Mesendoderm (in vitro differentiated cells): Measurements from ENCODE around the gene GPR55.

Experiments used
- DNase-seq: peaks from one replicate; pipeline ENCODE4 v3.0.0; 2013
- H2AK5ac ChIP-seq: 2 replicates; pipeline ENCODE4 v1.6.1; 2013; ENCODE audit warnings: low read length, inconsistent platforms
- H2BK120ac ChIP-seq: 2 replicates; pipeline ENCODE4 v1.6.1; 2013; ENCODE audit warnings: low read depth, mild to moderate bottlenecking, low read length, moderate library complexity, mixed read lengths
- H2BK15ac ChIP-seq: replicated peaks from 2 replicates; pipeline ENCODE4 v1.6.1; 2013; ENCODE audit warnings: low read depth, mild to moderate bottlenecking, moderate library complexity
- H2BK5ac ChIP-seq: 2 replicates; pipeline ENCODE4 v1.6.1; 2013; ENCODE audit warnings: low read length, inconsistent platforms
- H3K18ac ChIP-seq: 2 replicates; pipeline ENCODE4 v1.6.1; 2013; ENCODE audit warnings: mild to moderate bottlenecking, low read length, mixed read lengths
- H3K23ac ChIP-seq: one replicate; pipeline ENCODE4 v1.6.1; 2013; ENCODE audit warnings: low read length
- H3K27ac ChIP-seq: 2 replicates; pipeline ENCODE4 v1.5.1; 2013; ENCODE audit warnings: low read depth, mild to moderate bottlenecking, inconsistent platforms, low read length, moderate library complexity
- H3K27me3 ChIP-seq: 2 replicates; pipeline ENCODE4 v1.6.1; 2013; ENCODE audit warnings: low read length, control low read depth, mild to moderate bottlenecking, inconsistent platforms; ENCODE audit not compliant: insufficient read depth, poor library complexity
- H3K36me3 ChIP-seq: 2 replicates; pipeline ENCODE4 v1.6.1; 2013; ENCODE audit warnings: low read length, inconsistent platforms; ENCODE audit not compliant: control insufficient read depth, insufficient read depth
- H3K4ac ChIP-seq: one replicate; pipeline ENCODE4 v1.6.1; 2013; ENCODE audit warnings: low read depth, mild to moderate bottlenecking, low read length, moderate library complexity
- H3K4me1 ChIP-seq: 2 replicates; pipeline ENCODE4 v1.6.1; 2013; ENCODE audit warnings: low read depth, low read length, inconsistent platforms; ENCODE audit not compliant: control insufficient read depth
- H3K4me2 ChIP-seq: 2 replicates; pipeline ENCODE4 v1.6.1; 2013; ENCODE audit warnings: low read length
- H3K4me3 ChIP-seq: 2 replicates; pipeline ENCODE4 v1.5.1; 2013; ENCODE audit warnings: mild to moderate bottlenecking, low read length
- H3K56ac ChIP-seq: one replicate; pipeline ENCODE4 v1.6.1; 2013; ENCODE audit warnings: low read length
- H3K79me1 ChIP-seq: 2 replicates; pipeline ENCODE4 v1.6.1; 2013; ENCODE audit warnings: low read length, inconsistent platforms
- H3K79me2 ChIP-seq: 2 replicates; pipeline ENCODE4 v1.6.1; 2013; ENCODE audit warnings: mild to moderate bottlenecking, low read length; ENCODE audit not compliant: control insufficient read depth, insufficient read depth
- H3K9ac ChIP-seq: 2 replicates; pipeline ENCODE4 v1.6.1; 2013; ENCODE audit warnings: low read length, inconsistent platforms
- H4K5ac ChIP-seq: one replicate; pipeline ENCODE4 v1.6.1; 2013; ENCODE audit warnings: low read length
- H4K8ac ChIP-seq: one replicate; pipeline ENCODE4 v1.6.1; 2013; ENCODE audit warnings: low read depth, mild to moderate bottlenecking, control low read depth, low read length, moderate library complexity
- whole genome bisulfite sequencing: extraction: QIAGEN DNeasy Blood & Tissue Kit; methylation state at CpG from one replicate; pipeline ENCODE4 v1.1.7; 2013; ENCODE audit warnings: low lambda C conversion rate, missing lambda C conversion rate; ENCODE audit not compliant: insufficient coverage; ENCODE audit errors: extremely low coverage; 5-methylcytosine and 5-hydroxymethylcytosine counted together

GPR55 gene

GRCh38 chr2:230877759-230878598, 47.1 kb downstream of the GPR55 start:
- WGBS, result no CpG with 5 or more reads among the region's 20 CpGs
- H2BK5ac ChIP-seq, result no peak overlapping the region
- no peak overlapping the region for H4K8ac ChIP-seq
- peaks cover 19% of the 10 kb centered on the region for H3K79me2 ChIP-seq
- no peak overlapping the region for H3K4ac ChIP-seq
- H3K27me3 ChIP-seq, result no peaks in the 10 kb centered on the region
- H3K4me1 ChIP-seq, result no peaks in the 10 kb centered on the region
- H3K79me1 ChIP-seq, result peaks cover 32% of the 10 kb centered on the region
- H3K9ac ChIP-seq, result no peak overlapping the region
- H3K56ac ChIP-seq, result no peak overlapping the region
- no peak for DNase-seq
- H3K4me2 ChIP-seq, result no peak overlapping the region
- H2AK5ac ChIP-seq, result no peak overlapping the region
- no peak overlapping the region for H4K5ac ChIP-seq
- H2BK15ac ChIP-seq, result no peak overlapping the region
- no peak overlapping the region for H3K4me3 ChIP-seq
- H3K36me3 ChIP-seq, result peaks cover 44% of the 10 kb centered on the region
- H2BK120ac ChIP-seq, result no peak overlapping the region
- H3K18ac ChIP-seq, result no peak overlapping the region
- no peak overlapping the region for H3K27ac ChIP-seq
- no peak overlapping the region for H3K23ac ChIP-seq

DNA sequence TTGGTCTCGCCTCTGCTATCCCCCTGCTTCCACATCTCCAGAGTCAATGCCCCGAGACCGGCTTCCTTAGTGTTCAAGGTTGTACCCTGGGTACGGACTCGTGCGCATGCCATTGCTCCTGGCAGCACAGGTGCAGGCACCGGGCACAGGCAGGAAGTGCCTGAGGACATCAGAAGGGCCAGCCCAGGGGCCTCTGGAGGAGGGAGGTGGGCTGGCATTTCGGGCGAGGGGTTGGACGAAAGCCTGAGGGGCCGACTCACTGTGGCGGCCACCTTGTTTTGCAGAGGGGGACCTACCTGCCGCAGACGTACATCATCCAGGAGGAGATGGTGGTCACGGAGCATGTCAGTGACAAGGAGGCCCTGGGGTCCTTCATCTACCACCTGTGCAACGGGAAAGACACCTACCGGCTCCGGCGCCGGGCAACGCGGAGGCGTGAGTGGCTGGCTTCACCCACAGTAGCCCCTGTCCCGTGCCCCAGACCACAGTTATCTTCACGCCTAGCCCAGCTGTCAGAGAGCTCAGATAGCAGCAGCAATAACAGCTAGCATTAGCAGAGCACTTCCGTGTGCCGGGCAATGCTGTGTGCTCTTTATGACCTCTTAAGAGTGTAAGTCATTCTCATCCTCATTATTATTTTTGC, 47.8 kb downstream of the GPR55 start:
- WGBS, result no CpG with 5 or more reads among the region's 27 CpGs
- no peak overlapping the region for H2BK120ac ChIP-seq
- H3K27ac ChIP-seq, result no peak overlapping the region
- H2BK5ac ChIP-seq, result no peak overlapping the region
- no peak overlapping the region for H3K18ac ChIP-seq
- no peak overlapping the region for H3K4me3 ChIP-seq
- no peak overlapping the region for H4K8ac ChIP-seq
- H3K4me1 ChIP-seq, result no peaks in the 10 kb centered on the region
- peaks cover 36% of the 10 kb centered on the region for H3K79me1 ChIP-seq
- no peak overlapping the region for H4K5ac ChIP-seq
- H2BK15ac ChIP-seq, result no peak overlapping the region
- no peak overlapping the region for H3K23ac ChIP-seq
- DNase-seq, result no peak
- H3K36me3 ChIP-seq, result peaks cover 44% of the 10 kb centered on the region
- H3K4ac ChIP-seq, result no peak overlapping the region
- peaks cover 26% of the 10 kb centered on the region for H3K79me2 ChIP-seq
- H2AK5ac ChIP-seq, result no peak overlapping the region
- no peaks in the 10 kb centered on the region for H3K27me3 ChIP-seq
- no peak overlapping the region for H3K4me2 ChIP-seq
- no peak overlapping the region for H3K9ac ChIP-seq
- peak overlapping the region; percentile 7 for H3K56ac ChIP-seq

- no peak overlapping the region for H3K9ac ChIP-seq
- H3K4me2 ChIP-seq, result no peak overlapping the region
- no peak overlapping the region for H4K5ac ChIP-seq
- no peak overlapping the region for H3K27ac ChIP-seq
- H3K36me3 ChIP-seq, result peaks cover 44% of the 10 kb centered on the region
- H3K4me3 ChIP-seq, result no peak overlapping the region
- H2BK120ac ChIP-seq, result no peak overlapping the region
- no peak overlapping the region for H2BK5ac ChIP-seq
- H3K4ac ChIP-seq, result no peak overlapping the region
- H3K4me1 ChIP-seq, result peaks cover 12% of the 10 kb centered on the region
- peaks cover 40% of the 10 kb centered on the region for H3K79me1 ChIP-seq
- no peak overlapping the region for H4K8ac ChIP-seq
- H3K18ac ChIP-seq, result no peak overlapping the region
- no peak overlapping the region for H2BK15ac ChIP-seq
- H3K27me3 ChIP-seq, result no peaks in the 10 kb centered on the region
- no CpG with 5 or more reads among the region's 34 CpGs for WGBS
- peaks cover 41% of the 10 kb centered on the region for H3K79me2 ChIP-seq
- H3K23ac ChIP-seq, result no peak overlapping the region
- H3K56ac ChIP-seq, result no peak overlapping the region
- no peak for DNase-seq
- no peak overlapping the region for H2AK5ac ChIP-seq
Observed at GRCh38 chr2:230875347-230876315, 49.4 kb downstream of the GPR55 start.

DNA sequence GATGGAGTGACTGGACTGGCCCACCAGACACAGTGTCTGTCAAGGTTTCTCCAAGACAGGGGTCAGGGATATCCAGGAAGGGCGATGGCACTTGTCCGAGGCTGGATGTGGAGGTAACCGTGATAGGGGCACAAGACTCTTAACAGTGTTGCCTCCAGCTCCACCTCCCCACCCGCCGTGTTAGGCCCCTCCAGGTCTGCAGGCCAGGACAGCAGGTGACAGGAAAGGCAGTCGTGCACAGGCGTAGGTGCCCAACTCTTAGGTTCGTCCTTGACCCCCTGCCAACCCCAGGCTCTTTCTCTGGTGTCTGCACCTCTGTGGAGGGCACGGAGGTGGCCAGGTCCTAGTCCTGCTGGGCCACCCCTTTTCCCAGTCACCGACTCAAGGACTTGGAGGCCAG, 50.2 kb downstream of the GPR55 start:
- Histone ChIP-seq H3K4me2 (no peak overlapping the region), H2BK5ac (no peak overlapping the region), H3K4me3 (no peak overlapping the region), H3K23ac (no peak overlapping the region), H4K5ac (no peak overlapping the region), H3K79me2 (peaks cover 48% of the 10 kb centered on the region), H3K18ac (no peak overlapping the region), H3K4me1 (peaks cover 19% of the 10 kb centered on the region), H2AK5ac (no peak overlapping the region), H2BK120ac (no peak overlapping the region), H3K4ac (no peak overlapping the region), H3K56ac (no peak overlapping the region), H3K36me3 (peaks cover 44% of the 10 kb centered on the region), H3K79me1 (peaks cover 44% of the 10 kb centered on the region), H2BK15ac (no peak overlapping the region), H4K8ac (no peak overlapping the region), H3K9ac (no peak overlapping the region), H3K27ac (no peak overlapping the region), H3K27me3 (no peaks in the 10 kb centered on the region)
- no peak for DNase-seq
- WGBS, result no CpG with 5 or more reads among the region's 10 CpGs

DNA sequence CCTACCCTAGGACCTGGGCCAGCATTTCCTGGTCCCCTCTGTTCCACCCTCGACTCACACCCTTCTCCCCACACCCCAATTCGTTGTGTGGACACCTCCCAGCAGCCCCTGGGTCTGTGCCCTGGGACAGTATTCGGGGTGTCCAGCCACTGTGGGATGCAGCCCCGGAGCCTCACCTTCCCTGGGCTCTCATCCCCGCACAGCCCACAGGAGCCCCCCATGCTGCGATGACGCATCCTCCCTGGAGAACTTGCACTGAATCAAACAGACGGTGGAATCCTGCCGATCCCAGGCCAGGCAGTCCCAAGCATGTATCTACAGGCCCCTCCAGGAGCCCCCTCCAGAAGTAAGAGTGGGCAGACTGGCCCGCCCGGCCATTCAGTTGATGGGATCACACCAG, 50.6 kb downstream of the GPR55 start:
- no peak overlapping the region for H3K9ac ChIP-seq
- DNase-seq, result no peak
- no peak overlapping the region for H4K5ac ChIP-seq
- no peak overlapping the region for H3K56ac ChIP-seq
- H3K4me2 ChIP-seq, result no peak overlapping the region
- no peak overlapping the region for H3K4me3 ChIP-seq
- no peaks in the 10 kb centered on the region for H3K27me3 ChIP-seq
- no peak overlapping the region for H4K8ac ChIP-seq
- H3K79me1 ChIP-seq, result peaks cover 46% of the 10 kb centered on the region
- no peak overlapping the region for H3K23ac ChIP-seq
- WGBS, result no CpG with 5 or more reads among the region's 11 CpGs
- H3K18ac ChIP-seq, result no peak overlapping the region
- peaks cover 52% of the 10 kb centered on the region for H3K79me2 ChIP-seq
- H2BK15ac ChIP-seq, result no peak overlapping the region
- no peak overlapping the region for H2AK5ac ChIP-seq
- H3K4ac ChIP-seq, result no peak overlapping the region
- H3K4me1 ChIP-seq, result peaks cover 23% of the 10 kb centered on the region
- H3K27ac ChIP-seq, result no peak overlapping the region
- no peak overlapping the region for H2BK5ac ChIP-seq
- peaks cover 43% of the 10 kb centered on the region for H3K36me3 ChIP-seq
- H2BK120ac ChIP-seq, result no peak overlapping the region
